ENCODE measurements around the gene P2RY14.

The P2RY14 gene

GRCh38 chr3:151213881-151214280, 64.5 kb downstream of the P2RY14 start:
- DNase-seq (ENCODE audit: low spot score) = no peak

GRCh38 chr3:151213151-151213550, 65.2 kb downstream of the P2RY14 start:
- peak; percentile 53 for DNase-seq (ENCODE audit: low spot score)

GRCh38 chr3:151210676-151211381, 67.5 kb downstream of the P2RY14 start:
- DNase-seq (ENCODE audit: low spot score) = no peak

- DNase-seq (ENCODE audit: low spot score) = no peak
These were observed 68.7 kb downstream of the P2RY14 start for GRCh38 chr3:151209654-151210053.

DNA sequence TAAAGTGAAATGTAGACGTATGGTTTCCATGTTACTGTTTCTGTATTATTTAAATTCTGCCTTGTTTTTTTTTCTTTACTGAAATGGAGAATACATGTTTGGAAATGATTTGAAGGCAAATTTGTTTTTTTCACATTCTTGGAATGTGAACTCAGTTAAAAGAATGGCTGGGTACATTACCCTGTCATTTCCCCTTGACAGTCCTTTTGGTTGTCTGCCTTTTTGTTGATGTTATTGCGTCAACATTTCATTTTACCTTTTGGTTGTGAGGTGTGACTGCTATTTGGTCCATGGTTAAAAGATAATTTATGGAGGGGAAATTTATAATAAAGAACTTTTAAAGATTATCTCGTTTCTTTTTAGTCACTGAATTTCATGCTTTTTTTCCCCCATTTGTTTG, 72.1 kb downstream of the P2RY14 start:
- no peak for DNase-seq (ENCODE audit: low spot score)

GRCh38 chr3:151205482-151205881, 72.9 kb downstream of the P2RY14 start:
- no peak for DNase-seq (ENCODE audit: low spot score)

DNA sequence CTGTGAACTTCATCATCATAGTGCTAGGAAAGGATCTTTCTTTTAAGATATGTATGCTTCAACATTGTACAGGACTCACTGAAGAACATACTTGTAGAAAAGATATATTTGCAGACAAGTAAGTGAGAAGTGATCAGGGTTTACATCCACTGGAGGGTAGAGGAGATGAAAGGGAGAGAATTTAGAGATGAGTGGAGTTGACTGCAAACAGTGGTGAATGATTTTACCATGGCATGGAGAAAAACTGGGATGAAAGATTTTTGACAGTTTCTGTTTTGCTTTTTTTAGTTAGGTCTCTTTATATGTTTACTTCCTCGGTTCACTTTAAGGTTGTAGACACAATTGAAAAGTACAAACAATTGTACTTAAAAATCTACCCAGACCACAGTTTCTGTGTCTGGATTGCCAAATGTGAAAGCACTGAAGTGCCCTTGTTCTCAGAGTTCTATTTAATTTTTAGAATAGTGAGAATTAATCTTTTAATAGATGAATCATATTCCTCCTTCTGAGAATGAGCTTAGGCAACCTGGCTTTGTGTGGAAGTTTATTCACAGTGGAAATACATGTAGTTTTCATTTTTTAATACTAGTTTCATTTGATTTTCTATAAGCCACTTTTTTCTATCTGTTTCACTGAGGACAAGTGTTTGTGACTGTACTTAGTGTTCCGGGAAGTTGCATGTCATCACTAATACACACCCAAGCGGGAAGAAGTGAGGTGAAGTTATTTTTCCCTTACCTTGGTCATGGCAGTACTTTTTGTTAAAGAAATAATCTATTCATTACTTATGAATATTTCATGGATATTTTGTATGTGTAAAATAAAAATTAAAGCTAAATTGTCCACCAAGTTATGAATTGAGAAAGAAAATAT, 73.6 kb downstream of the P2RY14 start:
- no peak for DNase-seq (ENCODE audit: low spot score)

- no peak for DNase-seq (ENCODE audit: low spot score)
These were observed 75.3 kb downstream of the P2RY14 start, which contains the start of gene GPR171 for GRCh38 chr3:151203051-151203420. Gene GPR171, minus strand, starts transcription at chr3:151203216. Its CDS starts 3,830 bp downstream, at chr3:151199386.

- no peak for DNase-seq (ENCODE audit: low spot score)
These were observed 77.2 kb downstream of the P2RY14 start for GRCh38 chr3:151201051-151201730.

DNA sequence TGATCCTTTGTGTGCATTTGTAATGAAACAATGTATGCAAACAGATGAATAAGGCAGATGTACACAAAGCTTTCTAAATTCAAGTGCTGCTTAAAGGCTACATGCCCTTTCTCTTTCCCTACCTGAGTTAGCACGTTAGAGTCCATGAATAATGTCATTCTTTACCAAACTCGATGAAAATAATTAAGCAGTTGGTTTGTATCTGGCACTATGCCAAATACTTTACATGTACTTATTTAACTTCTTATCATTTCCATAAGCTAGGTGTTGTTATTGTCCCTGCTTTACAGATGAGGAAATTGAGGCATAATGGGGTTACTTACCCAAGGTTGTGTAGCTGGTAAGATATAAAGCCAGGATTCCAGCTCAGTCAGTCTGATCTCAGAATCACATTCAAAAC, 77.8 kb downstream of the P2RY14 start:
- no peak for DNase-seq (ENCODE audit: low spot score)

DNA sequence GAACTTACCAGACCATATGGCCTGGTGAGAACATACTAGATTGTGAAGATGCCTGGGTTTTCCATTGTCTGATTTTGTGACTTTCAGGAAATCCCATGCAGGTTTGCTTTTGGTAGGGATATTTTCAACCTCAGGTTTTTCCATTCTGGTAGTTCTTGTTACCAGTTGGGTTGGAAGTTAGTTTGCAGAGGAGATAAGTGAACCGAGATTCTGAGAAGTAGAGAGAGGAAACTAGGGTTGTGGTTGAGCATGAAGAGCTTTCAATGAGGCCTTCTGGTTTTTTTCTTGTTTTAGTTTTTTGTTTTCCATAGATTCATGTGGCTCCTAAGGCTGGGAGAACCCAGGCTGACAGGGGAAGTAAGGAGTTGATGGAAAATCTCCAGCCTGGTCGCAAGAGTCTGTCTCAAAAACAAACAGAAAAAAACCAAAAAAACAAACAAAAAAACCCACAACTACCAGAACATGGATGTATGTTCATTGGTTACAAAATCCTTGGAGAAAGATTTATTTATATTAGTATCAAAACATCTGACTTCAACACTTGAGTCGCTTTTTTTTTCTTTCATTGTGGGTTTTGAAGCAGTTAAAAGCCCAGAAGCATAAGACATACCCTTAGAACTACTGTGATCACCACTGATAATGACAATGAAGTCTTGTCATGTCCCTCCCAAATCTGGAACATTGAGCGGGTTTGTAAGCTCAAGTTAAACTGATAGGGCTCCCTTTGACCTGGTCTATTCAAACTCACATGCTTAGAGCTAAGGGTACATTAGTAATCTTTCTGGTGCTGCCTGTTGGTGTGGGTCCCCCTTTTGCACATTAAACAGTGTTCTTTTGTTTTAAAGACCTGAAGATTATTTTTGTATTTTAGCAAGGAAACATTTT, 78.5 kb downstream of the P2RY14 start:
- no peak for DNase-seq (ENCODE audit: low spot score)

- no peak for DNase-seq (ENCODE audit: low spot score)
These were observed 79.5 kb downstream of the P2RY14 start for GRCh38 chr3:151198849-151199248.

DNA sequence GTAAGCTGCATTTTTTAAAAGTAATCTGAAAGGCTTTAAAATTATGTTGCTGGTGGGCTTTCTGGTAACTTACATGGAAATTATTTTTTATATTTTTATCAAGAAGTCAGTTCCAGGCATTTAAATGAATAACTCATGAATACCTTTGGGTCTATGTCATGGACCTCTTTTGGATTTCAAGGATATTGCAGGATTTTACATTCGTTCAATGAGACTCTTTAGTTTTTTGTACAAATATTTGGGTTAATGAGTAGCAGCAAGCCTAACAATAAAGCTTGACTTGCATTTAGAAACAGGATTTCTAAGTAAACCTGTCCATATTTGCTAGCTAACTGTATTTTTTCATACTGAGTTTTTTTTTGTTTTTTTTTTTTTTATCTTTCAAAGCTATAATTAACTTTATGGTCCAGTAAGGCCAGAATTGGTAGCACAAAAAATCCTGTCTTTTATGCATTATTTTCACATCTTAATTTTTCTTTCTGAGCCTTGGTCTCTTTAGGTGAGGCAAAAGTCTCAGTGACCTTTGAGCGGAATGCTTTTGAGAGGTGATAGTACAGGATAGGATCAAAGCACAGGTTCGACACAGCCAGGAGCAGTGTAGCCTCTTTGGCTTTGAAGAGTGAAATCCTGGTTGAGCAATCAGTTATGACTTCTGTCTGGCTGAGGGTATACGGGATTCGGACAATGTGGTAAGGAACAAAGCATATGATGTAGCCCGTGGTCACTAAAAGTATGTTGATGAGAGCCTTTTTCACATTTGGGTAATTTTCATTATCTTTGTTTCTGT, 80.2 kb downstream of the P2RY14 start:
- no peak for DNase-seq (ENCODE audit: low spot score)

DNA sequence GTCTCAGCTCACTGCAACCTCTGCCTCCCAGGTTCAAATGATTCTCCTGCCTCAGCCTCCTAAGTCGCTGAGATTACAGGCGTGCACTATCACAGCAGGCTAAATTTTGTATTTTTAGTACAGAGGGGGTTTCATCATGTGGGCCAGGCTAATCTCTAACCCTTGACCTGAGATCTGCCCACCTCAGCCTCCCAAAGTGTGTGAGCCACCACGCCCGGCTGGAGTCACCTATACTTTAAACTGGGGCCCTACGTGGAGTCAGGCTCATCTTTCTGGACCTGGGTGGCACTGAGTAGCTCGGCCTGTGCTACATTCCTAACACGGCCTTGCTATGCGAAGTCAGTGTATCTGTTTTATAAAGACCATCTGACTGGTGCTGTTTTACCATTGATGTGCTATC, 81.1 kb downstream of the P2RY14 start:
- no peak for DNase-seq (ENCODE audit: low spot score)

DNA sequence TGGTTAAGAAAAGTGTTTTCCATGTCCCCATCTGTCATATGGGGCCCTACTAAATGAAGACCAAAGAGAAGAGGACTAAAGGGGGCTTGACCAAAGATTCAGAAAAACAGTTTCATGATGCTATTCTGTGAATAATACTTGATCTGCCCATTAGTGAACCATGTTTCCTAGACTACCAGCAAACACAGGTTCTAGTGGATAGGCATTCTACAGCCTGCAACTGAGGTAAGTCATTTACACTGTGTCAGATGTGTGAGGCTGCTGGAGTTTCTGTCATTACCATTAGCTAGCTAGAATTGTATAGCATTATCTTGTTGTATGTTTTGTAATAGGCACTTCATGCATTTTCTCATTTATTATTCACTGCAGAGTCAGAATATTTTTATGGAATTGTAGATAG, 81.9 kb downstream of the P2RY14 start:
- DNase-seq (ENCODE audit: low spot score) = no peak

GRCh38 chr3:151195826-151196225, 82.5 kb downstream of the P2RY14 start:
- no peak for DNase-seq (ENCODE audit: low spot score)

GRCh38 chr3:151192545-151192944, 85.8 kb downstream of the P2RY14 start:
- DNase-seq (ENCODE audit: low spot score) = no peak

DNA sequence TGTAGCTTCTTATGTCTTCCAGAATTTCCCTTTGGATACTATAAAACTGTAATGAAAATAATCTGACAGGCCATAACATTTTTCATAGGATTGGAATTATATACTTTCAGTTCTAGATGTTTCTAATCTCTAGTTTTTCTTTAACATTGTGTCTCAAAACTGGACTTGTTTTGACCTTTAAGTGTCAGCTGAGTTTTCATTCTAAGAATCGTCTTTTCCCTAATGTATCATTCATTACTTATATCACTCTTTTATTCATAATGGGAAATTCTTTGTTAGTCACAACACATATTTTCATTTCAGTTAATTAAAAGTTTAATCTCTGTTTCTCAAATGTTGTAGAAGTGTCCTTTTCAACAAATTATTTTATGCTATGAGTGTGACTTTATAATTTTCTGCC, 87.2 kb downstream of the P2RY14 start:
- DNase-seq (ENCODE audit: low spot score) = no peak

DNA sequence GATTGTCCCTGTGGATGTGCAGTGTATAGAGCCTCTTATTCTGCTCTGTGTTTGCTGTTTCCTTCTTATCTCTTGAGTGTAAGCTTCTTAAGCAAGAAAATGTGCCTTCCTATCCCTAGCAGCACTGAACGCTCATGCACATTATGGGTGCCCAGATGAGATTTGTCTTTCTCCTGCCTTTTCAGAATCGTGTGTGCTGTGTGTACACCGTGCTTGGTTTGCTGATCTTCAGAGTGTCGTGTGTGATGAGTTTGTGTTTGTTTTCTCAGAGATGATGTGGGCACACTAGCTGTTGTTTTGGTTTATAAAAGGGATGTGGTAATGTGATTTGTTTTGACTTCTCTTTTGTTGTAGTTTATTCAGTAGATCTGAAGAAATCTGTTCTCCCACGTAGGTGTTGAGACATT, 95.1 kb downstream of the P2RY14 start:
- no peak for DNase-seq (ENCODE audit: low spot score)

DNA sequence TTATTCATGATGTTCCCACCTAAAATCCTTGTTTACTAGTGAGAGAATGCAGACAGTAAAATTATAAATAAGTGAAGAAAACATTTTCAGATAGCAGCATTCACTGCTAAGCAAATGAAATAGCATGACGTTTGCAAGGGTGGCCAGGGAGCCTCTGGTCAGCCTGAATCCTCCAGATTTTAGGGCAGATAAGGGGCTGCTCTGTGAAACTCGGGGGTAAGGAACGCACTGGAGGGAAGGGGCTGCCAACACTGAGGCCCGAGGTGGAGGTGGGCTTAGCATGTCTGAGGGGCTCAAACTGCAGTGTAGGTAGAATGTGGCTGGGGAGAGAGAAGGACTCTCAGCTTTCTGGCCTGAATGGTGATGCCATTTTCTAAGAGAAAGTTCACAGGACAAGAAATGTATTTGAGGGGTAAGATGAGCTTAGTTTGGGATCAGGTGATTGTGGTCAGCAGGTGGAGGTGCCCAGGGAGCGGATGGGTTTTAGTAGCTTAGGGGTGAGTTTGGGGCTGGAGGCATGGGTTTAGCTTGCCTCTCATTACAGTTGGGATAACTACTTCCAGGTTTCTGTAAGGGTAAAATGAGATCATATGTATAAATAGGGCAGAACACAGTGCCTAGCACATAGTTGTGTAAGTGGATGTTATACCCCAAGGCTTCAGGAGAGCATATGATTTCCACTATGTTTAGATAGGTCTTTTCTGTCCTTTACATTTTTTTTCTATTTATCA, 95.8 kb downstream of the P2RY14 start:
- no peak for DNase-seq (ENCODE audit: low spot score)
